Stomach (tissue), 4 donors: ENCODE results near the gene TTC21A.

Experiments used
- CTCF ChIP-seq, 7 experiments: fragments of 450-650 bp in 4 of 7; fragments of 200-600 bp in 3 of 7; sonication (generic) in 3 of 7; IDR thresholded peaks; one replicate each; pipeline ENCODE4 v1.5.1; 2016 to 2019; ENCODE audit warnings: antibody characterized with exemption in 7 of 7, control low read depth in 2 of 7, mild to moderate bottlenecking in 1 of 7
- EP300 ChIP-seq: sonication (generic); formaldehyde crosslinking; IDR thresholded peaks from one replicate; pipeline ENCODE4 v1.6.1; 2017; ENCODE audit warnings: antibody characterized with exemption
- POLR2A ChIP-seq, 4 donors: fragments of 450-650 bp; IDR thresholded peaks; one replicate each; pipeline ENCODE4 v1.6.1; 2016; ENCODE audit warnings: antibody characterized with exemption in 4 of 4, control low read depth in 2 of 4, mild to moderate bottlenecking in 1 of 4, moderate library complexity in 1 of 4
- POLR2AphosphoS5 ChIP-seq, 3 donors: sonication (generic); formaldehyde crosslinking; IDR thresholded peaks; one replicate each; pipeline ENCODE4 v1.6.1; 2016; ENCODE audit warnings: antibody characterized with exemption in 3 of 3

DNA sequence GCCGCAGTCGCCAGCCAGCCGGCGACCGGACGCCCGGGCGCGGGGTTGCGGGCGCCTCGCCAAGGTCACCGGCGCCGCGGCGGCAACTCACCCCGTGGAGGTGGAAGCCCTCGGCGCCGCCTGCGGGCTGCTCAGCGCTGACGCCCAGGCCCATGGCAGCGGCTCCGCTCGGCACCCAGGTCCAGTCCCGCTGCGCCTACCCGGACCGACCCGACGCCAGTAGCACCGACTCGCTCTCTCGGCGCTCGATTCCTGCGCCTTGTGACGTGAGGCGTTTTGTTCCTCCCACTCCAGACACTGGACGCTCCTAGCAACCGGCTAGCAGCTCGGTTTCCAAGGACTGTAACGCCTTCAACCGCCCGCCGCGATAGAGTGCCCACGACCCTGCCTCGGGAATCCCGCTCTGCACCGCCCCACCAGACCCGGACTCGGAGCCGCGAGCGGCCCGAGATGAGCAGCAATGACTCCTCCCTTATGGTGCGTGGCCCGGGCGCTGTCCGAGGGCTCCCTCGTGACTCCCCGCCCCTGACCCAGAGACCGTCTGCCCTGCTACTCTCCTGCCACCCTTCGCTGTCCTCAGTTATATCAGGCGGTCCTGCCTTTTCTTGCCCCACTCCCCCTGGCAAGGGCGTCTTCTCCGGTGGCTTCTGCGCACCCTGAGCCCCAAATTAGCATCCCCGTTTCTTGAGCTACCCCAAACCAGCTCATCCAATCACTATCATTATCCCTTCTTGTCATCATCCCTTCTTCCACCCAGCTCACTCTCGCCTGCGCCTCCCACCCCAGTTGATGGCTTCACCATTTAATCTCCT, at the start of gene TTC21A, which contains the start of gene GORASP1:
- TF ChIP-seq POLR2A (IDR thresholded peaks at IDR 0.05) (peak in 1 of 4 donors; percentile 12), CTCF (IDR thresholded peaks at IDR 0.05) (no peak), POLR2AphosphoS5 (IDR thresholded peaks at IDR 0.05) (peak; percentile 83 to 95 (median 94)), EP300 (no peak)
